ENCODE measurements around the gene MAG.
"Not testable (repeated sequence)": the region's sequence is repeated elsewhere in the genome, so short reads cannot be mapped to it uniquely, and the experiment has no call there.

Gene MAG

GRCh38 chr19:35357867-35358573 is 66.1 kb downstream of the MAG start, which contains the start of gene FFAR3:
FFAR3 (plus strand) TSS chr19:35358460; CDS start chr19:35358891, 431 bp downstream.
- in situ Hi-C loops (cut with MboI; ENCODE audit: low sequenced_read_pairs) = no loop called here

GRCh38 chr19:35358834-35359233 is 66.9 kb downstream of the MAG start:
- in situ Hi-C loops (cut with MboI; ENCODE audit: low sequenced_read_pairs) = not testable (repeated sequence)

GRCh38 chr19:35359395-35359794 is 67.4 kb downstream of the MAG start:
- in situ Hi-C loops (cut with MboI; ENCODE audit: low sequenced_read_pairs) = not testable (repeated sequence)

GRCh38 chr19:35360081-35360480 is 68.1 kb downstream of the MAG start:
- in situ Hi-C loops (cut with MboI; ENCODE audit: low sequenced_read_pairs) = not testable (repeated sequence)

GRCh38 chr19:35360880-35361420 is 69.0 kb downstream of the MAG start:
- in situ Hi-C loops (cut with MboI; ENCODE audit: low sequenced_read_pairs) = no loop called here

GRCh38 chr19:35362261-35363000 is 70.5 kb downstream of the MAG start:
- in situ Hi-C loops (cut with MboI; ENCODE audit: low sequenced_read_pairs) = no loop called here

- in situ Hi-C loops (cut with MboI; ENCODE audit: low sequenced_read_pairs) = no loop called here
These were observed 71.1 kb downstream of the MAG start for GRCh38 chr19:35363001-35363590.
